PFSK-1 (cell line): ENCODE measurements around the gene ABLIM2.

Source experiments
- FOXP2 ChIP-seq: optimal IDR thresholded peaks from 2 replicates; pipeline ENCODE3; 2011; ENCODE audit warnings: borderline replicate concordance, control low read depth, inconsistent platforms; ENCODE audit not compliant: insufficient read depth; ENCODE audit errors: extremely low read length, extremely low read depth
- POLR2AphosphoS5 ChIP-seq: IDR thresholded peaks from 2 replicates; pipeline ENCODE4 v1.6.1; 2012; ENCODE audit warnings: low read depth, mild to moderate bottlenecking, control low read depth, low read length, moderate library complexity
- REST ChIP-seq, 2 experiments: IDR thresholded peaks; 2 replicates each; pipeline versions ENCODE4 v1.6.1 to v1.8.0; 2011 to 2012; ENCODE audit warnings: low read depth in 2 of 2, low read length in 2 of 2, control low read depth in 1 of 2, inconsistent platforms in 1 of 2, mild to moderate bottlenecking in 1 of 2, moderate library complexity in 1 of 2; ENCODE audit not compliant: insufficient read depth in 1 of 2
- SIN3A ChIP-seq: IDR thresholded peaks from 2 replicates; pipeline ENCODE4 v1.6.1; 2012; ENCODE audit warnings: mild to moderate bottlenecking, low read length, moderate library complexity, borderline replicate concordance; ENCODE audit not compliant: insufficient read depth
- TAF1 ChIP-seq: IDR thresholded peaks from 2 replicates; pipeline ENCODE4 v1.6.1; 2012; ENCODE audit warnings: low read length, control low read depth, borderline replicate concordance; ENCODE audit not compliant: insufficient read depth

Gene ABLIM2

GRCh38 chr4:8147231-8147970, 11.2 kb downstream of the ABLIM2 start:
- no peak for TF ChIP-seq FOXP2
- no peak for TF ChIP-seq REST (IDR thresholded peaks at IDR 0.05; ENCODE audit: insufficient read depth in 1 of 2, low read depth in 2 of 2, low read length in 2 of 2)
- TF ChIP-seq TAF1: no peak
- no peak for TF ChIP-seq POLR2AphosphoS5
- no peak for TF ChIP-seq SIN3A

GRCh38 chr4:8146157-8146556, 12.5 kb downstream of the ABLIM2 start:
- no peak for TF ChIP-seq TAF1
- TF ChIP-seq POLR2AphosphoS5: no peak
- no peak for TF ChIP-seq REST (IDR thresholded peaks at IDR 0.05; ENCODE audit: insufficient read depth in 1 of 2, low read depth in 2 of 2, low read length in 2 of 2)

GRCh38 chr4:8144359-8144758, 14.3 kb downstream of the ABLIM2 start:
- no peak for TF ChIP-seq REST (IDR thresholded peaks at IDR 0.05; ENCODE audit: insufficient read depth in 1 of 2, low read depth in 2 of 2, low read length in 2 of 2)
- no peak for TF ChIP-seq POLR2AphosphoS5
- TF ChIP-seq SIN3A: no peak
- TF ChIP-seq FOXP2: no peak
- no peak for TF ChIP-seq TAF1

- no peak for TF ChIP-seq TAF1
- no peak for TF ChIP-seq REST (IDR thresholded peaks at IDR 0.05; ENCODE audit: insufficient read depth in 1 of 2, low read depth in 2 of 2, low read length in 2 of 2)
- TF ChIP-seq POLR2AphosphoS5: no peak
- no peak for TF ChIP-seq FOXP2
- no peak for TF ChIP-seq SIN3A
Observed at GRCh38 chr4:8143392-8144140, 15.0 kb downstream of the ABLIM2 start.
